Effector memory CD4-positive, alpha-beta T cell (primary cell): ENCODE results near the gene LRFN3.

ENCODE experiments used
- DNase-seq, 3 donors: peaks; one replicate each; pipeline ENCODE4 v3.0.0-alpha.2; 2020
- H3K27ac ChIP-seq: 2 replicates; pipeline ENCODE4 v1.7.0; 2013; ENCODE audit warnings: mild to moderate bottlenecking, low read length, moderate library complexity; ENCODE audit not compliant: insufficient read depth, poor library complexity, severe bottlenecking
- H3K27me3 ChIP-seq: replicated peaks from 2 replicates; pipeline ENCODE4 v1.7.0; 2013; ENCODE audit warnings: mild to moderate bottlenecking, low read length; ENCODE audit not compliant: insufficient read depth, control insufficient read depth, poor library complexity, severe bottlenecking
- H3K36me3 ChIP-seq: 2 replicates; pipeline ENCODE4 v1.7.0; 2013; ENCODE audit warnings: mild to moderate bottlenecking, low read length, moderate library complexity; ENCODE audit not compliant: control insufficient read depth, insufficient read depth
- H3K4me1 ChIP-seq: 2 replicates; pipeline ENCODE4 v1.7.0; 2013; ENCODE audit warnings: low read length, mild to moderate bottlenecking; ENCODE audit not compliant: control insufficient read depth, insufficient read depth, poor library complexity, severe bottlenecking
- H3K4me3 ChIP-seq: 2 replicates; pipeline ENCODE4 v1.7.0; 2013; ENCODE audit warnings: low read length, low read depth, mild to moderate bottlenecking; ENCODE audit not compliant: insufficient read depth, poor library complexity, severe bottlenecking
- H3K9me3 ChIP-seq: 2 replicates; pipeline ENCODE4 v1.7.0; 2013; ENCODE audit warnings: mild to moderate bottlenecking, low read length, moderate library complexity; ENCODE audit not compliant: control insufficient read depth

Gene LRFN3

GRCh38 chr19:35986664-35987570 lies 50.7 kb downstream of the LRFN3 start:
- peaks cover 5% of the 10 kb centered on the region for H3K4me1 ChIP-seq
- no peaks in the 10 kb centered on the region for H3K9me3 ChIP-seq
- DNase-seq: no peak
- peaks cover 22% of the 10 kb centered on the region for H3K27me3 ChIP-seq
- no peak overlapping the region for H3K27ac ChIP-seq
- peak overlapping the region; percentile 34 for H3K4me3 ChIP-seq
- H3K36me3 ChIP-seq: no peaks in the 10 kb centered on the region

GRCh38 chr19:35987571-35987896 lies 51.4 kb downstream of the LRFN3 start:
- Histone ChIP-seq H3K36me3 (no peaks in the 10 kb centered on the region), H3K9me3 (no peaks in the 10 kb centered on the region), H3K4me1 (peaks cover 5% of the 10 kb centered on the region), H3K27ac (no peak overlapping the region), H3K27me3 (peaks cover 22% of the 10 kb centered on the region), H3K4me3 (no peak overlapping the region)
- DNase-seq: no peak

GRCh38 chr19:35988824-35989223 lies 52.6 kb downstream of the LRFN3 start:
- Histone ChIP-seq H3K9me3 (no peaks in the 10 kb centered on the region), H3K4me1 (peaks cover 5% of the 10 kb centered on the region), H3K27me3 (peaks cover 22% of the 10 kb centered on the region), H3K36me3 (no peaks in the 10 kb centered on the region), H3K27ac (no peak overlapping the region), H3K4me3 (no peak overlapping the region)
- no peak for DNase-seq

GRCh38 chr19:35990156-35990555 lies 54.0 kb downstream of the LRFN3 start:
- H3K4me3 ChIP-seq: no peak overlapping the region
- DNase-seq: no peak
- H3K36me3 ChIP-seq: no peaks in the 10 kb centered on the region
- H3K4me1 ChIP-seq: peaks cover 8% of the 10 kb centered on the region
- H3K27ac ChIP-seq: no peak overlapping the region
- no peaks in the 10 kb centered on the region for H3K9me3 ChIP-seq
- H3K27me3 ChIP-seq: peaks cover 21% of the 10 kb centered on the region

GRCh38 chr19:35990771-35991730 lies 54.9 kb downstream of the LRFN3 start:
- H3K36me3 ChIP-seq: no peaks in the 10 kb centered on the region
- H3K4me1 ChIP-seq: peaks cover 14% of the 10 kb centered on the region
- no peaks in the 10 kb centered on the region for H3K9me3 ChIP-seq
- H3K4me3 ChIP-seq: no peak overlapping the region
- DNase-seq: no peak
- peaks cover 16% of the 10 kb centered on the region for H3K27me3 ChIP-seq
- H3K27ac ChIP-seq: no peak overlapping the region

- Histone ChIP-seq H3K36me3 (no peaks in the 10 kb centered on the region), H3K9me3 (no peaks in the 10 kb centered on the region), H3K4me3 (no peak overlapping the region), H3K27ac (no peak overlapping the region), H3K27me3 (peaks cover 8% of the 10 kb centered on the region), H3K4me1 (peaks cover 17% of the 10 kb centered on the region)
- no peak for DNase-seq
Observed at GRCh38 chr19:35991731-35992450, 55.7 kb downstream of the LRFN3 start.

- H3K27ac ChIP-seq: no peak overlapping the region
- DNase-seq: no peak
- peaks cover 17% of the 10 kb centered on the region for H3K4me1 ChIP-seq
- H3K36me3 ChIP-seq: no peaks in the 10 kb centered on the region
- H3K4me3 ChIP-seq: no peak overlapping the region
- H3K27me3 ChIP-seq: no peaks in the 10 kb centered on the region
- H3K9me3 ChIP-seq: no peaks in the 10 kb centered on the region
Observed at GRCh38 chr19:35992907-35993765, 57.0 kb downstream of the LRFN3 start.

- peak overlapping the region; percentile 87 for H3K4me3 ChIP-seq
- no peaks in the 10 kb centered on the region for H3K9me3 ChIP-seq
- no peaks in the 10 kb centered on the region for H3K27me3 ChIP-seq
- no peak overlapping the region for H3K27ac ChIP-seq
- DNase-seq: no peak
- no peaks in the 10 kb centered on the region for H3K36me3 ChIP-seq
- peaks cover 17% of the 10 kb centered on the region for H3K4me1 ChIP-seq
Observed at GRCh38 chr19:35993923-35994598, 57.9 kb downstream of the LRFN3 start.
